ENCODE data around the gene ZNF567. TPM values are rescaled to one million over a fixed set of nuclear protein-coding genes. Genes with fewer than 3 reads are reported as not detected.
"Not testable (repeated sequence)": the region's sequence is repeated elsewhere in the genome, so short reads cannot be mapped to it uniquely, and the experiment has no call there.

Gene ZNF567
- total RNA-seq, 1 experiment from 2014 or later = 11.3 TPM

GRCh38 chr19:36709423-36709822 lies 22.0 kb downstream of the ZNF567 start:
- no peak overlapping the region for H3K4me3 ChIP-seq (ENCODE audit: low read depth in 2 of 2, low read length in 2 of 2)
- no peaks in the 10 kb centered on the region for H3K4me1 ChIP-seq (ENCODE audit: control insufficient read depth, insufficient read depth, low read length)
- no TSS peak for BruUV-seq (replicated peaks)
- peaks cover 7% of the 10 kb centered on the region for H3K36me3 ChIP-seq (ENCODE audit: control insufficient read depth, insufficient read depth, low read length)
- in situ Hi-C loops (cut with HindIII; ENCODE audit: low pct_unique_long_range_greater_than_20kb, low sequenced_read_pairs) (no loop called here), intact Hi-C loops (cut with micrococcal nuclease; ENCODE audit: unreplicated experiment) (no loop called here)
- CTCF ChIA-PET = no interaction called here
- H3K27ac ChIP-seq (ENCODE audit: low read length) = no peak overlapping the region
- no peaks in the 10 kb centered on the region for H3K27me3 ChIP-seq (ENCODE audit: control insufficient read depth, insufficient read depth, low read length)
- POLR2A ChIA-PET = no interaction called here
- DNase-seq (ENCODE audit: low read depth, low spot score) = no peak
- TF ChIP-seq POLR2AphosphoS5 (IDR thresholded peaks at IDR 0.05; ENCODE audit: low read depth, low read length) = no peak
- TF ChIP-seq TCF7L2 (IDR thresholded peaks at IDR 0.05; ENCODE audit: low read depth, low read length) = no peak
- TF ChIP-seq SIN3A (IDR thresholded peaks at IDR 0.05; ENCODE audit: borderline replicate concordance, insufficient read depth, low read depth, low read length) = no peak
- no peak for TF ChIP-seq REST (IDR thresholded peaks at IDR 0.05; ENCODE audit: insufficient read depth in 1 of 2, low read depth in 2 of 2, low read length in 1 of 2)
- TF ChIP-seq CTCF (IDR thresholded peaks at IDR 0.05) = no peak
- ATAC-seq = no peak
- H3K9me3 ChIP-seq (ENCODE audit: control insufficient read depth, insufficient read depth, low read depth, low read length) = peaks cover 96% of the 10 kb centered on the region

- Histone ChIP-seq H3K27me3 (ENCODE audit: control insufficient read depth, insufficient read depth, low read length) (no peaks in the 10 kb centered on the region), H3K27ac (ENCODE audit: low read length) (no peak overlapping the region), H3K9me3 (ENCODE audit: control insufficient read depth, insufficient read depth, low read depth, low read length) (peaks cover 81% of the 10 kb centered on the region), H3K4me1 (ENCODE audit: control insufficient read depth, insufficient read depth, low read length) (no peaks in the 10 kb centered on the region), H3K36me3 (ENCODE audit: control insufficient read depth, insufficient read depth, low read length) (peaks cover 40% of the 10 kb centered on the region), H3K4me3 (ENCODE audit: low read depth in 2 of 2, low read length in 2 of 2) (no peak overlapping the region)
- no peak for TF ChIP-seq TCF7L2 (IDR thresholded peaks at IDR 0.05; ENCODE audit: low read depth, low read length)
- no peak for TF ChIP-seq POLR2AphosphoS5 (IDR thresholded peaks at IDR 0.05; ENCODE audit: low read depth, low read length)
- TF ChIP-seq CTCF (IDR thresholded peaks at IDR 0.05) = no peak
- TF ChIP-seq SIN3A (IDR thresholded peaks at IDR 0.05; ENCODE audit: borderline replicate concordance, insufficient read depth, low read depth, low read length) = no peak
- TF ChIP-seq REST (IDR thresholded peaks at IDR 0.05; ENCODE audit: insufficient read depth in 1 of 2, low read depth in 2 of 2, low read length in 1 of 2) = no peak
- CTCF ChIA-PET = no interaction called here
- POLR2A ChIA-PET = interaction anchor here (0.6 kb wide), 1 partner anchor 150 kb away, joined by 3 read pairs; no protein-coding TSS in a partner anchor
- intact Hi-C loops (cut with micrococcal nuclease; ENCODE audit: unreplicated experiment) (no loop called here), in situ Hi-C loops (cut with HindIII; ENCODE audit: low pct_unique_long_range_greater_than_20kb, low sequenced_read_pairs) (no loop called here)
- no peak for DNase-seq (ENCODE audit: low read depth, low spot score)
- no TSS peak for BruUV-seq (replicated peaks)
- ATAC-seq = no peak
Observed at GRCh38 chr19:36719687-36720556, 32.5 kb downstream of the ZNF567 start.

GRCh38 chr19:36736166-36736565 lies 48.8 kb downstream of the ZNF567 start:
- DNase-seq (ENCODE audit: low read depth, low spot score); H3K36me3 ChIP-seq (ENCODE audit: control insufficient read depth, insufficient read depth, low read length); H3K27me3 ChIP-seq (ENCODE audit: control insufficient read depth, insufficient read depth, low read length); in situ Hi-C loops (cut with HindIII; ENCODE audit: low pct_unique_long_range_greater_than_20kb, low sequenced_read_pairs); ATAC-seq; H3K27ac ChIP-seq (ENCODE audit: low read length); POLR2A ChIA-PET; H3K4me3 ChIP-seq (ENCODE audit: low read depth in 2 of 2, low read length in 2 of 2); intact Hi-C loops (cut with micrococcal nuclease; ENCODE audit: unreplicated experiment); CTCF ChIA-PET; BruUV-seq (replicated peaks); H3K4me1 ChIP-seq (ENCODE audit: control insufficient read depth, insufficient read depth, low read length): not testable (repeated sequence)
- peaks cover 38% of the 10 kb centered on the region for H3K9me3 ChIP-seq (ENCODE audit: control insufficient read depth, insufficient read depth, low read depth, low read length)
